GM18517 (cell line): ENCODE data around the gene TXNDC17.
A peak's percentile ranks its signal among the peaks of the same experiment; 100 is the strongest.
"Not testable (repeated sequence)": the region's sequence is repeated elsewhere in the genome, so short reads cannot be mapped to it uniquely, and the experiment has no call there.

Experiments used
- ATAC-seq: cut with Tn5 transposase; IDR thresholded peaks from one replicate; pipeline ENCODE4 v1.9.1; 2021; ENCODE audit warnings: mild to moderate bottlenecking, moderate library complexity; ENCODE audit not compliant: unreplicated experiment

Gene TXNDC17

DNA sequence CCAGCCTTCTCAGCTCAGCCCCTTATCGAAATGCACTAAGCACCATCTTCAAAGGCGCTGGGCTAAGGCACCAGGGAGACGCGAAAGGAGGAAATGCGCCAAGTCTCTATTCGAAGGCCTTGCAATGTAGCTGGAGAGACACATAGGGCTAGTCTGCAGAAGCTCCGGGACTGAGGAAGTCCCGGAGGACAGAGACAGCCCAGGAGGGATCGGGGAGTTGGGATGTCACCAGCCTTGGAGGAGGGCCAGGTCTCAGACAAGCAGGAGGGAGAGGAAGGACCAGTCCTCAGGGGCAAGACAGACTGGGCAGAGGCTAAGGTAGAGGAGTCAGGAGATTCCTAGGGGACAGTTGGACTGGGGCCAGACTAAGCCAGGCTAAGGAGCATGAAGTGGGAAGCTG, 19.2 kb downstream of the TXNDC17 start:
- ATAC-seq = no peak

DNA sequence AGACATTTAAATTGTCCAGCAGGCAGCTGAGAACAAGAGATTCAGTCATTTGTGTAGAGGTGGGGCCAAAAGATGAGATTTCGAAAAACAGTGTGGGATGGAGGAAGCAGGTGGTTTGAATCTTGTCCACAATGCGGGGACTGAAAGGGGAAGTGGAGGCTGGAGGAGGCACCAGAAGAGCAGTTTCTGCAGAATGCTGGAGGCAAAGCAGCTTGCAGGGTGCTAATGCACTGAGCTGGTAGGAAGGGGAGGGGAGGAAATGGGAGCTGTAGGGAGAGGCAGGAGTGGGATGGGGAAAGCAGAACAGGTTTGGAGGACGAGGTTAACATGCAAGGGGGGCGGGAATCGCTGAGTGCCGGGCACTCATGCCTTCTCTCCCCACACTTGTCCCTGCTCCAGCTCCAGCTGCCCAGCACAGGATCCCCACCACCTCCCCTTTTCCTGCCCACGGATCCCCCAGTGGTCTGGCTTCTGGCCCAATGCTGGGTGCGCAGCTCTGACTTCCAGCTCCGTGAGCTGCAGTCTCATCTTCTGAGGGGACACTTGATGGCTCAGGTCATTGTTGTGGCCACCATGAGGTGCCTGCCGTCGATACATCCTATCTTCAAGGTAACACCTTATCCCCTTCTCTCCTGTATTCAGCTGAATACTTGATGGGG, 20.1 kb downstream of the TXNDC17 start:
- ATAC-seq = peak; percentile 77

DNA sequence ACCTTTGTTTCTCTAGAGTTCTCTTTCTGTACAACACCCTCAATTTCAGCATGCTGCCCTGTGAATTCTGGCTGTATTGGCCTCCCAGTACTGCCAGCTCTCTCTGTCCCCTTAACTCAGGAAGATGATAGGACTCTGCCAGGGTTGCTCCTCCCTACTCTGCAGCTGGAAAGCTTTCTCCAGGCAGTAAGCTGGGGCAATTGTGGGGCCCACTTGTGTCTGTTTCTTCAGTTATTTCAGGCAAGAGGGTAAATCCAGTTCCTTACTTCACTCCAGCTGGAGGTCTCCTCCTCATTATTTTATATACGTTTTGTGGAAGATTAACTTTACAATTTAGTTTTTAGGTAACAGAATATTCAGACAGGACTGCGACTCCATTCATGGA, 20.6 kb downstream of the TXNDC17 start:
- ATAC-seq = no peak

DNA sequence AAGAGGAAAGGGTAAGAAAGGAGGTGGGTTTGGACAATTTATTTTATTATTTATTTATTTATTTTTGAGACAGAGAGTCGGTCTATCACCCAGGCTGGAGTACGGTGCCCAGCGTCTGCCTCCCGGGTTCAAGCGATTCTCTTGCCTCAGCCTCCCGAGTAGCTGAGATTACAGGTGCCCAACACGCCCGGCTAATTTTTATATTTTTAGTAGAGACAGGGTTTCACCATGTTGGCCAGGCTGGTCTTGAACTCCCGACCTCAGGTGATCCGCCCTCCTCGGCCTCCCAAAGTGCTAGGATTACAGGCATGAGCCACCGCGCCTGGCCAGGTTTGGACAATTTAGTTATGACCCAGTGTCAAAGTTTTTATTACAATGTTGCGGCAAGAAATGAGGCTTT, 22.3 kb downstream of the TXNDC17 start:
- ATAC-seq = not testable (repeated sequence)

DNA sequence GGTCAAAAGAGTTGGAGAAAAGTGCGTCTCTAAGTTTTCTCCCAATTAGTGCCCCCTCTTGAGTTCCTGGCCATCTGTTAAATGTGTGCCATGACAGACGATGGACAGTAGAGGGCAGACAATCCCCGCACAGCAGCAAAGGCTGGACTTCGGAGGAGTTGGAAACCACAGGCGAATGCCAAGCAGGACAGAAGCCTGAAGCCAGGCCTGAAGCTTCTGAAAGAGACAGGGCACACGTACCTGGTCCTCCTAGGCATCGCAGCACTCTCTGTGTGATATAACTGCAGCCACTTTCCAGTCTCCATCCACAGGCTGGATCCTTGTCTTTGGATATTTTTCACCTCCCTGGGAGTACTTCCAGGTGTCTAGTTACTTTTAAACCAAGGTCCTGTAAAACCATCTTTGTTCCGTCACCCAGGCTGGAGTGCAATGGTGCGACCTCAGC, 25.2 kb downstream of the TXNDC17 start:
- no peak for ATAC-seq

DNA sequence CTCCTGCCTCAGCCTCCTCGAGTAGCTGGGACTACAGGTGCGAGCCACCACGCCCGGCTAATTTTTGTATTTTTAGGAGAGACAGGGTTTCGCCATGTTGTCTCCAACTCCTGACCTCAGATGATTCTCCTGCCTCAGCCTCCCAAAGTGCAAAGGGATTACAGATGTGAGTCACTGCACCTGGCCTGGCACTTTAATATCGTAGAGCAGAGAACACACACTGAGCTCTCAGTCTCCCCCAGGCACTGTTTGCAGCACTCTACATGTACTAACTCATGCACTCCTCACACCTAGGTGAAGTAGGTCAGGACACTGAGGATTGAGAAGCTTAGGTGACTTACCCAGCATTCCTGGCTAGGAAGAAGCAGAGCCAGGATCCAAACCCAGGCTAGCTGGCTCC, 25.7 kb downstream of the TXNDC17 start:
- ATAC-seq = no peak

DNA sequence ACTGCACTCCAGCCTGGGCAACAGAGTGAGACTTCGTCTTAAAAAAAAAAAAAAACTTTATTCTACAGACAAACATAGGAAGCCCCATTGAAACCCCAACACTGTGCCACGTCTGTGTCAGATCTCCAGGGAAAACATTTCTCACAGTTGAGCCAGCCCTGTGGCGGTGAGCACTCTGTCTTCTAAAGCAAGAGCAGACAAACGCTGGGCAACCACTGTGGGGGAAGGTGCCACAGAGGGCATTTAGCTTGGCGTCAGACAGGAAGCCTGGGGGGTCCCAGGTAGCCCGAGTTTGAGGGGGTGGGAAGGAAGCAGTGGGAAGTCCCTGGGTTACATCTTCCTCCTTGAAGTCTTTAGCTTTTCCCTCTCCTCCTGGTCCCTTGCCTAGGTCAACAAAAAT, 26.7 kb downstream of the TXNDC17 start:
- no peak for ATAC-seq

DNA sequence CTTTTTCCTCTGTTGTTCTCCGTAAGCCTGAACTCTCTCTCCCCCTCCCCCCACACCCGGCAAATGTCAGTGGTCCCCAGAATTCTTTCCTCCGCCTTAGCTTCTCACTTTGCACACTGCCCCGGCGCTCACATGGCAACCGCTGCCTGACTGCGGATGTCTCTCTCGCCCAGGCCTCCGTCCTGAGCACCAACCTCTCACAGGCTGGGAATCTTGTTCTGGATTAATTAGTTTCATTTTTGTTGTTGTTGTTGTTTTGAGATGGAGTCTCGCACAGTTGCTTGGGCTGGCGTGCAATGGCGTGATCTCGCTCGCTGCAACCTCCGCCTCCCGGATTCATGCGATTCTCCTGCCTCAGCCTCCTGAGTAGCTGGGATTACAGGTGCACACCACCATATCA, 27.4 kb downstream of the TXNDC17 start:
- no peak for ATAC-seq

DNA sequence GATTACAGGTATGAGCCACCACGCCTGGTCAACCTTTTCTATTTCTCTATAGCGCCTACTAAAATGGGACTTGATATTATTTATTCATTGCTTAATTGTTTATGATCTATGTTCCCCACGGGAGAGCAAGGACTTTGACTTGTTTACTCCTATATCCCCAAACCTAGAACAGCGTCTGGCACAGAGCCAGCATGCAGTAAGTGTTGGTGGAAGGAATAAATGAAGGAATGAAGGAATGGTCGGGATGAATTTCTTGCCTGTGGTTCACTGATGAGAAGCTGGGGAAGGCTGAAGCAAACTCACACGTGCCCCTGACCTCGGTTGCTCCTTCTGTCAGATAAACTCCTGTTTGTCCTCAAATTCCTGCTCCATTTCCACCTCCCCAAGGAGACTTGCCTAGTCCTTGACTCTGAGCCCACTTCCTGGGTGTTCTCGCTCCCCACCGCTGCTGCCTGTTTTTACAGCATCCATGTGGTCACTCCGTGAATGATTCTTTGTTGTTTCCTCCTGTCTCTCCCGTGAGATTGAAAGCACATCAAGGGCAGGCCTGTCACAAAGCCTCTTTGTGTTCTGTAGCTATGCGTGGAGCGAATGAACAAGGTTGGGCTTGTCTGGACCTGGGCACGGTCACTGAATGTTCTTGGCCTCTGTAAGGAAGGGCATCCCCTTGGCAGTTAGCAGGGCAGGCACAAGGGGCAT, 28.0 kb downstream of the TXNDC17 start:
- no peak for ATAC-seq

DNA sequence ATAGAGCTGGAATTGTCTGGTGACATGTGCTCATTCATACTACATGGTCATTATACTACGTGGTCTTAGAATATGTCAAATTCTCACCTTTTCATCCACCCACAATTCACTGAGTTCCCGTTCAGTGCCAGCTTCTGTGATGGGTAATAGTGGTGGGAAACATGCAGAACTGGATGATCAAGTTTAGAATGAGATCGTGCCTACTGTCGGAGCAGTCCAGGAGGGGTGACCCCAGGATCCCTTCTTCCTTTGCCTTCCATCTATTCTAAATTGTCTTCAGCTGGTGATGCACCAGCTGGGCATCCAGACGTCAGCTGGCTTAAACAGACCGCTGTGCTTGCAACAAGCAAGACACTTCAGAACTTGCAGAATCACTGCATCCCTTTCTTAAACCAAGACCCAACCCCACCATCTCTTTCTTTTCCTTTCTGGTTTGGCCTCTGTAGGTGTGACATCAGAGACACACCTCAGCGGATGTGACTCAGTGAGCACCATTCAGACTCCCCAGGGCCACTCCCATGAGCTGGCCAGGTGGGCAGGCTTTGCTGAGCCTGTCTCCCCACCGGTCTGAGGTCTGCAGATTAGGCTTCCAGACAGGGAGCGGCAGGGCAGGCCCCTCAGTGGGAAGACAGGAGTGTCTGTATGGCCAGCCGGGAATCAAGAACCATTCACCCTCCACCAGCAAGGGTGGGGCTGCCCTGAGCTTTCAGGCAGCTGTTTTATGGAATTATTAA, 28.8 kb downstream of the TXNDC17 start:
- ATAC-seq = no peak

DNA sequence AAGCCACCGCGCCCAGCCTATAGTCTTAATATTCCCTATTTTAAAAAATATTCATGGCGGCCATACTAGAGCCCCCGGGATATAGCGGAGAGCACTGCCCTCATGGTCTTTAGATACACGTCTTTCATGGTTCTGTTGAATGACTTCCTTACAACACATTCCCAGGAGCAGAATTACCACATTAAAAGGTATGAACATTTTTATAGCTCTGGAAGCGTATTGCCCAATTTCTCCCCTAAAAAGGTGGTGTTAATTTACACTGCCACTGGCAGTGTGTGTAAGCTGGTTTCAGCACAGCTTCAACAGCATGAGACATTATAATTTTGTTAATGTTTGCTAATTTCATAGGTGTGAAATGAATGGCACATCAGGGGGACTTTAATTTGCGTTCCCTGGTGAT, 29.7 kb downstream of the TXNDC17 start:
- ATAC-seq = no peak

DNA sequence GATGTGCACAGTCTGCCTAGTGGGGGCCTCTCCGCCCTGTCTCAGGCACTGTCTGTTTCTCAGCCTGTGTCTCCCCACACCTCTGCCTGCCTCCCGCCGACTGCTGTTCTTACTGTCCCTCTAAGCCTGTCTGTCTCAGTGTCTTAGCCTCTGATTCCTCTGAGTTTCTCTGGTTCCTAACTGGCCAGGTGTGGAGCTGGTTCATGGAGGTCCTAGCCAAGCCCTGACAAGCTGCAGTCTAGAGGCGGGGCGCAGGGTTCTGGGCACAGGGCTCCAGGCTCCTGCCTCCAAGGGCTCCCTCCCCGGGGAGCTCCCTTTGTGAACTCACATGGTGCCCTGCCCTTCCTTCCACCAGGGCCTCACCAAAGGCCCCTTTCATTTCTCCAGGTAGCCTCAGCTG, 30.1 kb downstream of the TXNDC17 start:
- ATAC-seq = no peak

DNA sequence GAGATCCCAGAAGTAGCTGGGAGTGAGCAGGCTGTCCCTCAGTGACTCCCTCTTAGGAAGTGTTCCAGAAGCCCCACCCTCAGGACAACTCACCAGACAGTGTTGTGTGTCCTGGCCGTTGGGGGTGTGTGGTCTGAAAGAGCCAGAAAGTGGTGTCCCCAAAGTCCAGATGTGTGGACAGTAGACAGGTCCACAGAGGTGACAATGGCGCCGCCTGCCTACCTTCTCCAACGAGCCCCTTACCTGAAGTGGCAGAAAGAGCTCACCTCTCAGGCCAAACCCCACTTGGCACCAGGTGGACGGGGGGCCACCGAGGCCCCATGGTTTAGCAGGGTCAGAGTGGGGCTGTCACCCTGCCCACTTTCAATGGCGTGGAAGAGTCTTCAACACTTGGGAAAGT, 30.6 kb downstream of the TXNDC17 start:
- no peak for ATAC-seq

DNA sequence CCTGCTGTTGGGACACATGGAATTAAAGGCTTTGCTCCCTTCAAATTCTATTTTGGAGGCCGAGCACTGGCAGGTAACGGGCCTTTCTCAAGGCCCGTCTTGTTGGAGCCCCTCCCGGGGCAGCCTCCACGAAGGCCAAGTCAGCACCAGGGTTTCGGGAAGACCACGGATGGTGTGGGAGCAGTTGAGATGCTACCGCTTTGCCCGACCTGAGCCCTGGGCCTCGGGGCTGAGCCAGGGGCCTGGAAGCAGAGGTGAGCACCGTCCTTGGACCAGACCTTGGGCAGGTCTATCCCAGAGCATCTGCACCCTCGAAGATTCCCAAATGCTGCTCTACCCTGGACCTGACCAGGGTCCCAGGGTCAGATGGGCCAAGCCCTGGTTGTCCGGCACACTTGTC, 33.7 kb downstream of the TXNDC17 start:
- ATAC-seq = no peak

DNA sequence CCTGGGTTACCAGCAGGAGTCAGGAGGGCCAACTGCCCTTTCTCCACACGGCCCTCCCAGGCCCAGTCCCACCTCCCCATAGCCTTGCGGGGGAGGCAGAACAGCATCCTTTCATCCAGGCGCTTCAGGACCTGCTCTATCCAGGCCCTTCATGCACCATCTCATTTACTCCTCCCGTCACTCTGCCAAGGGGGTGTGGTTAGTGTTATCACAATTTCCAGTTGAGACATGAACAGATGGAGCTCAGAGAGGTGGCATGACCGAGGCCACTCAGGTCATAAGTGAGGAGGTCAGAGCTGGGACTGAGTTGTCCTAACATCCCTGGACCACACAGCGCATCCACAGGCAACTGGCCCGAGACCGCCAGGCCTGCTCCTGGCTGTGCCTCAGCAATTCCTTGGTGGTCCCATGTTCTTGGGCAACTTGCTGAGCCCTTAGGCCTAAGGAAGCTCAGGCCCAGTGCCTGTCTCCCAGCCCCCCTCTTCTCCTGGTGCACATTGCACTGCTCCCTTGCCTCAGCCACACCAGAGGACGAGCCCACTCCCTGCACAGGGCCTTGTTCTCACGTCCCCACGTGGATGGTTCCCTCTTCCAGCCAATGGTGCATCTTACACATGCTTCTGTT, 34.5 kb downstream of the TXNDC17 start:
- ATAC-seq = no peak

DNA sequence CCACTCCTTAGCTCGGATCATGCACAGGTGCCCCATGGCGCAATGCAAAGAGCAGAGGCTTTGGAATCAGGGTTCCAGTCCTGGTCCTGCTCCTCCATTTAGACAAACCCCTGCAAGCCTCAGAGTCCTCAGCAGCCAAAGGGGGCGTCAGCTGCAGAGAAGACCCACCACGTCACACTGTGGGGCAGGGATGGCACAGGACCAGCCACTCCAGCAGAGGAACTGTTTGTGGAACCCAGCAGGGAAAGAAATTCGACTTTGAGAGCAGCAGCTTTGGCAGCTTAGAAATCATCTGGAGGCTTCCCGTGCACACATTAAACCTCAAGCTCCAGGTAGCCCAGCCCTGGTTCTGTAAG, 35.9 kb downstream of the TXNDC17 start:
- no peak for ATAC-seq

DNA sequence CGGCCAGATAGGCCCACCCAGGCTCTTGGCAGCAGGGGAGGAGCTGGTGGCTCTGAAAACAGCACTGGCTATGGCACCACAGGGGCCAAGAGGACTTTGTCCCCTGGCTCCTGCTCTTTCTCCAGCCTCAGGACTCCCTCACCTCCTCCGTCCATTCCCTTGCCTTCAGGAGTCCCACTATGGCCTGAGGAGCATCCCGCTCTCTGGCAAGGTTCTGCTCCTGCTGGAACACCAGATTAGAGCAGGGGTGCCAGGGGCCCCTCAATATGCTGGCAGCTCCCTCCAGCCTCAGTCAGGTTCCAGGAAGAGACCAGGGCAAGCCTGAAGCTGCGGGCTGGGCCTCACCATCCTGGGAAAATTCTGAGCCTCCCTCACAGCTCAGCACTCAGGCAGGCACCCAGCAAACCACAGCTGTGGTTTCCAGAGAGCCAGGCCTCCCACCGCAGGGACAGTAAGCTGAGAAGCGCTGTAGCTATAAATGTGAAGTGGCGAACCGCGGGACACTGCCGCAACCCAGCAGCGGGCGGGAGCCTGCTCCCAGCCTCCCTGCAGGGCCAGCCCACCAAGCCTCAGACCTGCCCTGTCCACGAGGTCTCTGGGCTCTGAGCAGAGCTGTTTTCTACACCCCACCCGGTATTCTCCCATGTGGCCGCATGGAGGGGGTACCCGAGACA, 36.4 kb downstream of the TXNDC17 start:
- no peak for ATAC-seq

DNA sequence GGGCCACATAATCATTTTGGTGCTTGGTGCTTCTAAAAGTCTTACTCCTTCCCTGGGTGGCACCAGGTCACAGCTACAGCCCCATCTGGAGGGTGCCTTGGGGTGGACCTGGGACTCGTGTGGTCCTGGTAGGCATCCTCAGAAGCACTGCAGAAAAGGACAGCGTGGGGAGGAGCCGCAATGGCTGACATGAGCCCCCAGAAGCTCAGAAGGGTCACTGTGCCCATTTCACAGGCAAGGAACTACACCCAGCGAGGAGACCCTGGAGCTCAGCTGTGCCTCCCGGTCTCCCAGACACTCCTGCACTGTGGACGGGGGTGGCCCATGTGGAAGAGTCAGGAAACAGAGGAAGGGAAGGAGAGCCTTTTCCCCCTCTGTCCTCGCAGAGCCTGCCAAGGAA, 37.1 kb downstream of the TXNDC17 start:
- ATAC-seq = no peak

DNA sequence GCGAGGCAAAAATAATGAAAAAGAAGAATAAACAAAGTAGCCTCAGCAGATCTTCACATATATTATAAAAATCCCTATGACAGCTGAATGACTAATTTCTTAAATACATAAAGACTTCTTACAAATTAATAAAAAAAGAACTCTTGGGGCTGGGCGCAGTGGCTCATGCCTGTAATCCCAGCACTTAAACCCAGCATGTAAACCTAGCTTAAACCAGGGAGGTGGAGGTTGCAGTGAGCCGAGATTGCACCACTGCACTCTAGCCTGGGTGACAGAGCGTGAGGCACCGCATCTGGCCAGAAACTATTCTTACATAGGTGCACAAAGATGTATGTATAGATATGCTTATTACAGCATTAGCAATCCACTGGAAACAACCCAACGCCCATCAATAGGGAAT, 38.4 kb downstream of the TXNDC17 start:
- no peak for ATAC-seq

DNA sequence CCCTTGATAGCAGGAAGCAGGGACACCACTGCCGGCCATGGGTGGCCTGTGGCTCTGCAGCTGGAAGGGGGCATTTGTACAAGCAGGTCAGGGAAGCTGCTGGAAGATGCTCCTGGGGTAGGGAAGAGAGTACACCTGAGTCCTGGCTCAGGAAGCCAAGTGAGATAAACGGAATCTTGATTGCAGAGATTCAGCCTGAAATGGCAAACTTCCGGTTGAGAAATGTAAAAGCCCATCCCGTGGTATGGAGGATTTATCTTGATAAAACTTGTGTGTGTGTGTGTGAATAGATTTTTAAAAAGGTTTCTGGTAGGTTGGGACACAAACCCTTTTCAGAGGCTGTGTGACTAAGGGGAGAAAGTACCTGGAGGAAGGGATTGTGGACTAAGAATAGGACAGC, 40.3 kb downstream of the TXNDC17 start:
- no peak for ATAC-seq

DNA sequence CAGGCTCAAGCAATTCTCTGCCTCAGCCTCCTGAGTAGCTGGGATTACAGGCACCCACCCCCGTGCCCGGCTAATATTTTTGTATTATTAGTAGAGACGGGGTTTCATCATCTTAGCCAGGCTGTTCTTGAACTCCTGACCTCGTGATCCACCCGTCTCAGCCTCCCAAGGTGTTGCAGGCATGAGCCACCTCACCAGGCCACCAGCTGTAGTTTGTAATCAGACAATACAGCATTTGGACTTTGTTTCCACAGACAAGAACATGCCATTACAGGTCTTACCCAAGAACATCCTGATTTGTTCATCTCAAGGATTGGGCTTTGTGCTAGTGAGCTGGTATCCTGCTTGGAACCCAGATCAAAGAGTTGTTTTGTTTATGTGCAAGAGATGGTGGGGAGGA, 40.8 kb downstream of the TXNDC17 start:
- ATAC-seq = no peak
